ENCODE data around the gene DNAJC4.
A peak's percentile ranks its signal among the peaks of the same experiment; 100 is the strongest.
"Not testable (repeated sequence)": the region's sequence is repeated elsewhere in the genome, so short reads cannot be mapped to it uniquely, and the experiment has no call there.

The DNAJC4 gene

GRCh38 chr11:64245797-64246620, 15.7 kb downstream of the DNAJC4 start:
- DNase-seq (ENCODE audit: low read depth in 2 of 2): peak; percentile 67 to 79

- DNase-seq (ENCODE audit: low read depth in 2 of 2): not testable (repeated sequence)
Observed at GRCh38 chr11:64246621-64246870, 16.2 kb downstream of the DNAJC4 start.

GRCh38 chr11:64246871-64247728, 16.8 kb downstream of the DNAJC4 start, which contains the start of gene PPP1R14B:
Gene PPP1R14B, minus strand, starts transcription at chr11:64246943. Its CDS starts 270 bp downstream, at chr11:64246673.
- DNase-seq (ENCODE audit: low read depth in 2 of 2): peak; percentile 76 to 87

GRCh38 chr11:64247729-64248531, 17.6 kb downstream of the DNAJC4 start:
- DNase-seq (ENCODE audit: low read depth in 2 of 2): no peak

- DNase-seq (ENCODE audit: low read depth in 2 of 2): no peak
Observed at GRCh38 chr11:64248578-64248977, 18.2 kb downstream of the DNAJC4 start.

- no peak for DNase-seq (ENCODE audit: low read depth in 2 of 2)
Observed at GRCh38 chr11:64249038-64249437, 18.7 kb downstream of the DNAJC4 start.

GRCh38 chr11:64249563-64250414, 19.4 kb downstream of the DNAJC4 start:
- no peak for DNase-seq (ENCODE audit: low read depth in 2 of 2)

GRCh38 chr11:64250415-64251015, 20.2 kb downstream of the DNAJC4 start:
- no peak for DNase-seq (ENCODE audit: low read depth in 2 of 2)

- DNase-seq (ENCODE audit: low read depth in 2 of 2): peak in 1 of 2 donors; percentile 63
Observed at GRCh38 chr11:64251016-64251752, 20.8 kb downstream of the DNAJC4 start, which contains the start of gene PLCB3. Gene PLCB3, plus strand, starts transcription at chr11:64251530. Its CDS starts 120 bp downstream, at chr11:64251650.

GRCh38 chr11:64251753-64252002, 21.3 kb downstream of the DNAJC4 start:
- no peak for DNase-seq (ENCODE audit: low read depth in 2 of 2)

GRCh38 chr11:64252003-64252872, 21.9 kb downstream of the DNAJC4 start:
- no peak for DNase-seq (ENCODE audit: low read depth in 2 of 2)

- no peak for DNase-seq (ENCODE audit: low read depth in 2 of 2)
Observed at GRCh38 chr11:64253043-64253442, 22.7 kb downstream of the DNAJC4 start.

- no peak for DNase-seq (ENCODE audit: low read depth in 2 of 2)
Observed at GRCh38 chr11:64253481-64253880, 23.1 kb downstream of the DNAJC4 start.

- no peak for DNase-seq (ENCODE audit: low read depth in 2 of 2)
Observed at GRCh38 chr11:64254326-64254725, 24.0 kb downstream of the DNAJC4 start.

- no peak for DNase-seq (ENCODE audit: low read depth in 2 of 2)
Observed at GRCh38 chr11:64255135-64256128, 25.1 kb downstream of the DNAJC4 start.

- no peak for DNase-seq (ENCODE audit: low read depth in 2 of 2)
Observed at GRCh38 chr11:64256300-64256699, 26.0 kb downstream of the DNAJC4 start.

GRCh38 chr11:64258356-64258755, 28.0 kb downstream of the DNAJC4 start:
- no peak for DNase-seq (ENCODE audit: low read depth in 2 of 2)

- no peak for DNase-seq (ENCODE audit: low read depth in 2 of 2)
Observed at GRCh38 chr11:64258946-64259532, 28.7 kb downstream of the DNAJC4 start.
